HEK293 (cell line): ENCODE measurements around the gene SPP2.

Experiments
- CTCF ChIA-PET: fragments of 350-600 bp; formaldehyde crosslinking; extraction: SDS; loops from one replicate; lab custom pipeline; 2021; ENCODE audit warnings: antibody characterized with exemption; lab: Yijun Ruan, JAX
- POLR2A ChIA-PET: fragments of 300-600 bp; formaldehyde crosslinking; extraction: SDS; loops from one replicate; lab custom pipeline; 2020; ENCODE audit warnings: antibody characterized with exemption, inconsistent platforms; lab: Yijun Ruan, JAX
- H3K27ac ChIP-seq: fragments of 200-500 bp; sonication (Bioruptor generic); 2 replicates; pipeline ENCODE4 v1.5.1; 2014; ENCODE audit warnings: low read depth, low read length, control low read depth, inconsistent platforms; ENCODE audit errors: extremely low read depth
- H3K36me3 ChIP-seq, 2 experiments: fragments of 200-500 bp in 1 of 2; sonication (Bioruptor generic) in 1 of 2; 1 replicate in 1 of 2; 2 replicates in 1 of 2; pipeline ENCODE4 v1.5.1; 2014 to 2017; ENCODE audit warnings: inconsistent platforms in 2 of 2, low read length in 2 of 2; ENCODE audit not compliant: control insufficient read depth in 2 of 2, insufficient read depth in 1 of 2
- H3K4me1 ChIP-seq: fragments of 200-500 bp; sonication (Bioruptor generic); 2 replicates; pipeline ENCODE4 v1.5.1; 2014; ENCODE audit warnings: mild to moderate bottlenecking, low read length, inconsistent platforms; ENCODE audit not compliant: control insufficient read depth, insufficient read depth
- H3K4me3 ChIP-seq: 2 replicates; pipeline ENCODE4 v1.5.1; 2011; ENCODE audit warnings: low read depth, mild to moderate bottlenecking, control low read depth, low read length, moderate library complexity
- H3K9me3 ChIP-seq: fragments of 200-500 bp; sonication (Bioruptor generic); 2 replicates; pipeline ENCODE4 v1.5.1; 2014; ENCODE audit warnings: low read depth, low read length, inconsistent platforms; ENCODE audit not compliant: control insufficient read depth, insufficient read depth
- HOXA7 ChIP-seq: sonication (generic); formaldehyde crosslinking; IDR thresholded peaks from 2 replicates; pipeline ENCODE4 v1.8.1; 2022; ENCODE audit warnings: missing genetic modification reagents, borderline replicate concordance
- HOXC10 ChIP-seq: sonication (generic); formaldehyde crosslinking; IDR thresholded peaks from 2 replicates; pipeline ENCODE4 v1.8.1; 2023; ENCODE audit warnings: mild to moderate bottlenecking, missing genetic modification reagents
- SP3 ChIP-seq: fragments of 450-650 bp; formaldehyde crosslinking; IDR thresholded peaks from 2 replicates; pipeline ENCODE4 v1.5.1; 2016; ENCODE audit warnings: missing biosample characterization, missing genetic modification characterization
- ZBTB21 ChIP-seq: fragments of 450-650 bp; formaldehyde crosslinking; IDR thresholded peaks from 2 replicates; pipeline ENCODE4 v1.5.1; 2017; ENCODE audit warnings: missing biosample characterization, missing genetic modification characterization
- ZFP3 ChIP-seq: fragments of 450-650 bp; formaldehyde crosslinking; IDR thresholded peaks from 2 replicates; pipeline ENCODE4 v1.5.1; 2016; ENCODE audit warnings: low read depth, missing biosample characterization, missing genetic modification characterization
- ZFP37 ChIP-seq: fragments of 450-650 bp; formaldehyde crosslinking; IDR thresholded peaks from 2 replicates; pipeline ENCODE4 v1.5.1; 2016; ENCODE audit warnings: missing biosample characterization, missing genetic modification characterization
- ZFP69B ChIP-seq: fragments of 450-650 bp; formaldehyde crosslinking; IDR thresholded peaks from 2 replicates; pipeline ENCODE4 v1.5.1; 2016; ENCODE audit warnings: missing biosample characterization, missing genetic modification characterization
- ZNF138 ChIP-seq: fragments of 450-650 bp; formaldehyde crosslinking; IDR thresholded peaks from 2 replicates; pipeline ENCODE4 v1.5.1; 2016; ENCODE audit warnings: missing biosample characterization, missing genetic modification characterization, borderline replicate concordance
- ZNF211 ChIP-seq: fragments of 450-650 bp; formaldehyde crosslinking; IDR thresholded peaks from 2 replicates; pipeline ENCODE4 v1.5.1; 2016; ENCODE audit warnings: low read depth, missing biosample characterization, missing genetic modification characterization
- ZNF266 ChIP-seq: fragments of 450-650 bp; formaldehyde crosslinking; IDR thresholded peaks from 2 replicates; pipeline ENCODE4 v1.5.1; 2016; ENCODE audit warnings: missing biosample characterization, missing genetic modification characterization, low read depth
- ZNF350 ChIP-seq: fragments of 450-650 bp; formaldehyde crosslinking; IDR thresholded peaks from 2 replicates; pipeline ENCODE4 v1.5.0; 2017; ENCODE audit warnings: missing biosample characterization, mild to moderate bottlenecking, missing genetic modification characterization
- ZNF37A ChIP-seq: fragments of 450-650 bp; IDR thresholded peaks from 2 replicates; pipeline ENCODE4 v1.5.1; 2018; ENCODE audit warnings: missing biosample characterization, missing genetic modification characterization
- ZNF398 ChIP-seq: fragments of 450-650 bp; formaldehyde crosslinking; IDR thresholded peaks from 2 replicates; pipeline ENCODE4 v1.5.1; 2017; ENCODE audit warnings: missing biosample characterization, missing genetic modification characterization
- ZNF549 ChIP-seq: fragments of 450-650 bp; IDR thresholded peaks from 2 replicates; pipeline ENCODE4 v1.5.1; 2018; ENCODE audit warnings: missing biosample characterization, missing genetic modification characterization, mild to moderate bottlenecking, inconsistent platforms, moderate library complexity
- ZNF580 ChIP-seq: fragments of 450-650 bp; formaldehyde crosslinking; IDR thresholded peaks from 2 replicates; pipeline ENCODE4 v1.5.1; 2016; ENCODE audit warnings: missing biosample characterization, missing genetic modification characterization
- ZNF610 ChIP-seq: fragments of 450-650 bp; formaldehyde crosslinking; IDR thresholded peaks from 2 replicates; pipeline ENCODE4 v1.5.1; 2016; ENCODE audit warnings: missing biosample characterization, missing genetic modification characterization, borderline replicate concordance
- ZNF621 ChIP-seq: fragments of 450-650 bp; formaldehyde crosslinking; IDR thresholded peaks from 2 replicates; pipeline ENCODE4 v1.5.1; 2017; ENCODE audit warnings: missing biosample characterization, missing genetic modification characterization
- ZNF664 ChIP-seq: fragments of 450-650 bp; formaldehyde crosslinking; IDR thresholded peaks from 2 replicates; pipeline ENCODE4 v1.5.1; 2016; ENCODE audit warnings: missing biosample characterization, missing genetic modification characterization
- ZNF701 ChIP-seq: fragments of 450-650 bp; formaldehyde crosslinking; IDR thresholded peaks from 2 replicates; pipeline ENCODE4 v1.5.1; 2016; ENCODE audit warnings: missing biosample characterization, missing genetic modification characterization
- ZNF830 ChIP-seq: fragments of 450-650 bp; IDR thresholded peaks from 2 replicates; pipeline ENCODE4 v1.5.0; 2018; ENCODE audit warnings: missing biosample characterization, missing genetic modification characterization, low read depth, mild to moderate bottlenecking, moderate library complexity
- TF ChIP-seq, protein P1 (sequence below): fragments of 450-650 bp; IDR thresholded peaks from 2 replicates; pipeline ENCODE4 v1.5.1; 2018; ENCODE audit warnings: missing biosample characterization, mild to moderate bottlenecking, missing genetic modification characterization
- TF ChIP-seq, protein P2 (sequence below): fragments of 450-650 bp; formaldehyde crosslinking; IDR thresholded peaks from 2 replicates; pipeline ENCODE4 v1.5.1; 2016; ENCODE audit warnings: missing biosample characterization, missing genetic modification characterization

The SPP2 gene

DNA sequence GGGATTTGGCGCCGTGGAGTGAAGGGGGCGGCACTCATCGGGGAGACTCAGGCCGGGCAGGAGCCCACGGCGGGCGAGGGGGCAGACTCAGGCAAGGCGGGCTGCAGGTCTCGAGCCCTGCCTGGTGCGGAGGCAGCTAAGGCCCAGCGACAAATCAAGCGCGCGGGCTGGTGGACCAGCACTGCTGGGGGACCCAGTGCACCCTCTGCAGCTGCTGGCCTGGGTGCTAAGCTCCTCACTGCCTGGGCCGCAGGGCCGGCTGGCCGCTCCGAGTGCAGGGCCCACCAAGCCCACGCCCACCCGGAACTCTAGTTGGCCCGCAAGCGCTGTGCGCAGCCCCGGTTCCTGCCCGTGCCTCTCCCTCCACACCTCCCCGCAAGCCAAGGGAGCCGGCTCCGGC, 26.2 kb upstream of the SPP2 start:
- H3K36me3 ChIP-seq: no peaks in the 10 kb centered on the region
- H3K4me3 ChIP-seq: no peak overlapping the region
- POLR2A ChIA-PET: no interaction called here
- no peaks in the 10 kb centered on the region for H3K9me3 ChIP-seq
- TF ChIP-seq ZFP37: no peak
- no peak for TF ChIP-seq ZNF138 (tag by site-specific recombination)
- no peak for TF ChIP-seq ZNF830 (tag by site-specific recombination)
- TF ChIP-seq ZNF350 (tag by site-specific recombination): no peak
- TF ChIP-seq ZNF664: no peak
- no peak for TF ChIP-seq ZNF701
- no peak for TF ChIP-seq HOXC10 (CRISPR knock-in tag)
- TF ChIP-seq, protein P1, sequence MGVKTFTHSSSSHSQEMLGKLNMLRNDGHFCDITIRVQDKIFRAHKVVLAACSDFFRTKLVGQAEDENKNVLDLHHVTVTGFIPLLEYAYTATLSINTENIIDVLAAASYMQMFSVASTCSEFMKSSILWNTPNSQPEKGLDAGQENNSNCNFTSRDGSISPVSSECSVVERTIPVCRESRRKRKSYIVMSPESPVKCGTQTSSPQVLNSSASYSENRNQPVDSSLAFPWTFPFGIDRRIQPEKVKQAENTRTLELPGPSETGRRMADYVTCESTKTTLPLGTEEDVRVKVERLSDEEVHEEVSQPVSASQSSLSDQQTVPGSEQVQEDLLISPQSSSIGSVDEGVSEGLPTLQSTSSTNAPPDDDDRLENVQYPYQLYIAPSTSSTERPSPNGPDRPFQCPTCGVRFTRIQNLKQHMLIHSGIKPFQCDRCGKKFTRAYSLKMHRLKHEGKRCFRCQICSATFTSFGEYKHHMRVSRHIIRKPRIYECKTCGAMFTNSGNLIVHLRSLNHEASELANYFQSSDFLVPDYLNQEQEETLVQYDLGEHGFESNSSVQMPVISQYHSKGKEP (tag by site-specific recombination): no peak
- TF ChIP-seq ZNF398 (tag by site-specific recombination): no peak
- TF ChIP-seq, all 188 proteins: peak for 0
- Histone ChIP-seq H3K4me1 (no peaks in the 10 kb centered on the region), H3K27ac (no peak overlapping the region)
- CTCF ChIA-PET: no interaction called here

DNA sequence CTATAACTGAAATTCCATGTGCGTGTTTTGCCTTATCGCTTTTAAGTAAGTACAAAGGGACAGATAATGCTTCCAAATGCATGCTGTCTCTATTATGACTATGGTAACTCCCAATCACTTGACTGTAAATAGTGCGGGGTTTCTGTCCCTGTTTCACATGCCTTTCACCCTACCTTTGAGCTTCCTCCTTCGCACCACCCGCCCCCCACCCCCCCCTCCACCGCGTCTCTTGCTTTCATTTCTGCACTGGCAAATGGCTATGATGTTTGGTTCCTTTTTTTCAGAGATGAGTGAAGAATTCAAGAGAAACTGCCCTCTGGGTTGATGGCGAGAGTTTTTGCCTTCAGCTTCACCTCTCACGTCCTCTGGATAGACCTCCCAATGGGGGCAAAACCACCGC, 25.0 kb upstream of the SPP2 start:
- Histone ChIP-seq H3K4me3 (no peak overlapping the region), H3K4me1 (no peaks in the 10 kb centered on the region), H3K36me3 (no peaks in the 10 kb centered on the region), H3K27ac (no peak overlapping the region), H3K9me3 (no peaks in the 10 kb centered on the region)
- POLR2A ChIA-PET: no interaction called here
- TF ChIP-seq ZFP3 (tag by site-specific recombination) (no peak), ZNF266 (tag by site-specific recombination) (no peak), ZNF580 (tag by site-specific recombination) (no peak), ZNF610 (no peak), SP3 (no peak), ZFP69B (tag by site-specific recombination) (no peak), HOXA7 (CRISPR knock-in tag) (no peak), ZNF549 (tag by site-specific recombination) (no peak), ZBTB21 (tag by site-specific recombination) (no peak), ZNF211 (no peak), ZNF37A (no peak), ZNF621 (tag by site-specific recombination) (no peak)
- TF ChIP-seq, protein P2, sequence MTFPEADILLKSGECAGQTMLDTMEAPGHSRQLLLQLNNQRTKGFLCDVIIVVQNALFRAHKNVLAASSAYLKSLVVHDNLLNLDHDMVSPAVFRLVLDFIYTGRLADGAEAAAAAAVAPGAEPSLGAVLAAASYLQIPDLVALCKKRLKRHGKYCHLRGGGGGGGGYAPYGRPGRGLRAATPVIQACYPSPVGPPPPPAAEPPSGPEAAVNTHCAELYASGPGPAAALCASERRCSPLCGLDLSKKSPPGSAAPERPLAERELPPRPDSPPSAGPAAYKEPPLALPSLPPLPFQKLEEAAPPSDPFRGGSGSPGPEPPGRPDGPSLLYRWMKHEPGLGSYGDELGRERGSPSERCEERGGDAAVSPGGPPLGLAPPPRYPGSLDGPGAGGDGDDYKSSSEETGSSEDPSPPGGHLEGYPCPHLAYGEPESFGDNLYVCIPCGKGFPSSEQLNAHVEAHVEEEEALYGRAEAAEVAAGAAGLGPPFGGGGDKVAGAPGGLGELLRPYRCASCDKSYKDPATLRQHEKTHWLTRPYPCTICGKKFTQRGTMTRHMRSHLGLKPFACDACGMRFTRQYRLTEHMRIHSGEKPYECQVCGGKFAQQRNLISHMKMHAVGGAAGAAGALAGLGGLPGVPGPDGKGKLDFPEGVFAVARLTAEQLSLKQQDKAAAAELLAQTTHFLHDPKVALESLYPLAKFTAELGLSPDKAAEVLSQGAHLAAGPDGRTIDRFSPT (tag by site-specific recombination): no peak
- CTCF ChIA-PET: no interaction called here
